Common myeloid progenitor, CD34-positive (primary cell): ENCODE results near the gene SNRK.

Source experiments
- CTCF ChIA-PET: fragments of 350-600 bp; sonication (Branson Sonifier 250); formaldehyde crosslinking; loops from one replicate; lab custom pipeline; 2021; ENCODE audit warnings: antibody characterized with exemption; lab: Charles Lee
- POLR2A ChIA-PET: fragments of 350-600 bp; sonication (Branson Sonifier 250); formaldehyde crosslinking; loops from one replicate; lab custom pipeline; 2021; ENCODE audit warnings: antibody characterized with exemption; lab: Charles Lee
- DNase-seq, 3 donors: peaks; one replicate each; pipeline versions ENCODE4 v3.0.0 to v3.0.0-alpha.2; 2013
- H3K27ac ChIP-seq, 2 experiments: 1 replicate in 1 of 2; 2 replicates in 1 of 2; pipeline ENCODE4 v1.7.0; 2013; ENCODE audit warnings: inconsistent platforms in 2 of 2, low read length in 2 of 2, mild to moderate bottlenecking in 2 of 2, low read depth in 1 of 2, moderate library complexity in 1 of 2; ENCODE audit not compliant: severe bottlenecking in 2 of 2, insufficient read depth in 1 of 2, poor library complexity in 1 of 2
- H3K27me3 ChIP-seq, 5 experiments: replicated peaks in 2 of 5; 1 replicate in 3 of 5; 2 replicates in 2 of 5; pipeline versions ENCODE4 v1.6.1 to v1.7.0; 2013; ENCODE audit warnings: low read length in 4 of 5, mild to moderate bottlenecking in 2 of 5, moderate library complexity in 2 of 5, inconsistent platforms in 1 of 5; ENCODE audit not compliant: insufficient read depth in 5 of 5, control insufficient read depth in 4 of 5
- H3K36me3 ChIP-seq, 4 experiments: 1 replicate in 2 of 4; 2 replicates in 2 of 4; pipeline versions ENCODE4 v1.6.1 to v1.7.0; 2013; ENCODE audit warnings: low read length in 3 of 4, control low read depth in 1 of 4, mild to moderate bottlenecking in 1 of 4; ENCODE audit not compliant: control insufficient read depth in 4 of 4, insufficient read depth in 4 of 4
- H3K4me1 ChIP-seq, 4 experiments: 1 replicate in 3 of 4; 2 replicates in 1 of 4; pipeline versions ENCODE4 v1.6.1 to v1.7.1; 2013; ENCODE audit warnings: low read length in 3 of 4, mild to moderate bottlenecking in 3 of 4, control low read depth in 1 of 4, inconsistent platforms in 1 of 4, moderate library complexity in 1 of 4; ENCODE audit not compliant: control insufficient read depth in 4 of 4, insufficient read depth in 4 of 4; ENCODE audit errors: control extremely low read depth in 1 of 4
- H3K4me3 ChIP-seq, 7 experiments: 1 replicate in 4 of 7; 2 replicates in 3 of 7; pipeline versions ENCODE4 v1.5.1 to v1.7.0; 2013; ENCODE audit warnings: mild to moderate bottlenecking in 7 of 7, low read length in 6 of 7, moderate library complexity in 6 of 7, inconsistent platforms in 2 of 7, low read depth in 2 of 7, control low read depth in 1 of 7; ENCODE audit not compliant: insufficient read depth in 4 of 7, control insufficient read depth in 1 of 7; ENCODE audit errors: extremely low read depth in 1 of 7
- H3K9me3 ChIP-seq, 5 experiments: 1 replicate in 4 of 5; 2 replicates in 1 of 5; pipeline versions ENCODE4 v1.6.1 to v1.7.1; 2013; ENCODE audit warnings: low read length in 4 of 5, mild to moderate bottlenecking in 2 of 5, inconsistent platforms in 1 of 5, low read depth in 1 of 5, moderate library complexity in 1 of 5; ENCODE audit not compliant: control insufficient read depth in 4 of 5, insufficient read depth in 2 of 5; ENCODE audit errors: control extremely low read depth in 1 of 5
- WGBS: methylation state at CpG from one replicate; pipeline ENCODE4 v1.1.5; 2013; ENCODE audit not compliant: insufficient coverage; 5-methylcytosine and 5-hydroxymethylcytosine counted together

SNRK gene

DNA sequence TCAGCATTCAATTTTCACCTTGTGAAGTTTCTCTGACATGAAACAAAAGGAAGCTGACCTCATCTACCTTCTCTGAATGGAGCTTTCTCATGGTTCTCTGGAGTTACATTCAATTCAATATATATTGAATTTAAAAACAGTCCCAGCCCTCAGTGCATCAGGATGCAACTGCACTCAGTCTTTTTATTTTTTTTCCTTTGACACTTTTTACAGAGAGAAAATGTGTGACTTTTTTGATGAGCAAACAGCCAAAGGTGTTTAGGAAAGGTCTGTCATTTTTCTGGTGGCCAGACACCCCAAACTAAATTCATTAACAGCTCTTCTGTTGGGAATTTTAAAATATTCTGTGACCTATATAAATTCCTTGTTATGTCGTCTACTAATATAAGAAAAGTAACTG, 19.3 kb upstream of the SNRK start:
- no peak overlapping the region for H3K27ac ChIP-seq
- no peaks in the 10 kb centered on the region for H3K9me3 ChIP-seq
- ChIA-PET CTCF (interaction anchor here (2.0 kb wide), 1 partner anchor 11 kb away, joined by 8 read pairs; no protein-coding TSS in a partner anchor), POLR2A (no interaction called here)
- H3K27me3 ChIP-seq, result no peaks in the 10 kb centered on the region
- H3K36me3 ChIP-seq, result no peaks in the 10 kb centered on the region
- no peak for DNase-seq
- H3K4me3 ChIP-seq, result no peak overlapping the region
- peaks cover 0 to 4% (median 0%) of the 10 kb centered on the region in 4 experiments for H3K4me1 ChIP-seq
- WGBS, result no CpG with 5 or more reads among the region's 1 CpG

DNA sequence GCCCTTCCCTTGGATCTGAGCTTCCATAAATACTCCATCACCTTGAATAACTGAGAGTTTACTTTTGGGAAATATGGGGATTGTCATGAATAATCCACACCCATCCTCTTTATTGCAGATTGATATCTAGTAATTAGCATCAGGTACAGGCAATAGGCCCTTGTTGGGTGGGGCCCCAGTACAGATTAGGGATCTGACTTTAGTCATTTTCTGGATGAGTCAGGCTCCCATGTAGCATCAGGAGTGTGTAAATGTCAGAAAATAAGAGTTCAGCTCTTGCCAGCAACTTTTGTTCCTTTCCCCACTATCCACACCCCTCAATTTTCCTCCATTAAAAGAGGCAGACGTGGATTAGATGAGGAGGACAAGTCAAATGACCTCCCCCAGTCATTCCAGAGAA, 17.7 kb upstream of the SNRK start:
- Histone ChIP-seq H3K4me1 (peaks cover 0 to 4% (median 0%) of the 10 kb centered on the region in 4 experiments), H3K4me3 (no peak overlapping the region), H3K27me3 (no peaks in the 10 kb centered on the region), H3K9me3 (no peaks in the 10 kb centered on the region), H3K36me3 (no peaks in the 10 kb centered on the region), H3K27ac (no peak overlapping the region)
- no CpG with 5 or more reads among the region's 1 CpG for WGBS
- DNase-seq, result no peak
- POLR2A ChIA-PET, result no interaction called here
- CTCF ChIA-PET, result interaction anchor here (0.9 to 2.5 kb wide), 2 partner anchors 11 to 17 kb away, joined by 3 to 5 read pairs; no protein-coding TSS in a partner anchor

DNA sequence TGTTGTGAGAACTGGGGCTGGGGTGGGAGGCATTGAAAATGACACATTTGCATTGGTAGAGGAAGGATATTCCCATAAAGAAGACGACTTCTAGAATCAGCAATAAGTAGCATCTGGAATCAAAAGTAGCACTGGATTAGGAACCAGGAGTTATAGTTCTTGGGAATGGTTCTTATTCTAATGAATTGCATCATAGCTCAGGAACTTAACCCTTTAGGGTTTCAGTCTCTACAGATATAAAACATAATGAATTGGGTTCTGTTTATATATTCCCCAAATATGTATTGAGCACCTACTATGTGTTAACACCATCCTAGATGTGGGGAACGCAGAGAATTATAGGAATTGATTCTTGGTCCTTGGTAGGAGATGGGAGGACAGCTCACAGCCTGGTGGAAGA, 16.3 kb upstream of the SNRK start:
- Histone ChIP-seq H3K36me3 (no peaks in the 10 kb centered on the region), H3K4me1 (no peaks in the 10 kb centered on the region), H3K27ac (no peak overlapping the region), H3K27me3 (no peaks in the 10 kb centered on the region), H3K9me3 (no peaks in the 10 kb centered on the region), H3K4me3 (no peak overlapping the region)
- CTCF ChIA-PET, result interaction anchor here (1.5 to 2.5 kb wide), 2 partner anchors 10 to 19 kb away, joined by 5 read pairs; no protein-coding TSS in a partner anchor
- WGBS, result 100% methylated on average over 1 of the region's 2 CpGs
- no peak for DNase-seq
- POLR2A ChIA-PET, result no interaction called here

DNA sequence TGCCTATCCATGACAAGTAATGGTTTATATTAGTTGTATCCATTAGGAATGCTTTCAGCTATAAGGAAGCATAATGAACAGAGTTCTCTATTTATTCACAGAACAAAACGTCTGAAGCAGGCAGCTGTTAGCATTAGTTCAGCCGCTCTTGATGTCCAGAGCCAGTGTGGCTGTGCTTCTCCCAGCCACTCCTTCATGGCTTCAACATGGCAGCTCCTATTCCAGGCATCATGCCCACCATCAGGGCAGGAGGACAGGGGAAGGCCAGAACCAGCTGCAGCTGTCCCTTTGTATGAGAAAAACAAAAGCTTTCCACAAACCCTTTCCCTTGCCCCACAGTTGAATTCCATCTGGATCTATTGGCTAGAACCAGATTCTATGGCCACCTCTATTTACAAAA, 12.9 kb upstream of the SNRK start:
- H3K9me3 ChIP-seq, result no peaks in the 10 kb centered on the region
- no peak overlapping the region for H3K27ac ChIP-seq
- no peaks in the 10 kb centered on the region for H3K36me3 ChIP-seq
- H3K4me3 ChIP-seq, result no peak overlapping the region
- CTCF ChIA-PET, result interaction anchor here (1.2 kb wide), 1 partner anchor 12 kb away, joined by 5 read pairs; no protein-coding TSS in a partner anchor
- POLR2A ChIA-PET, result no interaction called here
- DNase-seq, result no peak
- no peaks in the 10 kb centered on the region for H3K27me3 ChIP-seq
- no peaks in the 10 kb centered on the region for H3K4me1 ChIP-seq
- WGBS, result 92% methylated on average over 2 of the region's 2 CpGs

DNA sequence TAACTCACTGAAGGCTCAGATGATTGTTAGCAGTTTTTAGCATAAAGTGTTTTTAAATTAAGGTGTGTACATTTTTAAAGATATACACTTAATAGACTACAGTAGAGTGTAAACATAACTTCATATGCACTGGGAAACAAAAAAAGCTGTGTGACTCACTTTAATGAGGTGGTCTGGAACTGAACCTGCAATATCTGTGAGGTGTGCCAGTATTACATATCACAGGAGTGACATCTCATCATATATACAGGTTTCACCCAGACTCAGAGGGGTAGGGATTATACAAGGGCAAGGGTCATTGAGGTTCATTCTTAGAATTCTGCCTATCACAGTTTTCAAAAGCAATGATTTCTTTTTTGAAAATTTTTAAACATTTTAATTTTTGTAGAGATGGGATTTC, 7.3 kb upstream of the SNRK start:
- Histone ChIP-seq H3K4me1 (no peaks in the 10 kb centered on the region), H3K27ac (no peak overlapping the region), H3K9me3 (no peaks in the 10 kb centered on the region), H3K36me3 (no peaks in the 10 kb centered on the region), H3K27me3 (no peaks in the 10 kb centered on the region), H3K4me3 (no peak overlapping the region)
- ChIA-PET CTCF (interaction anchor here (0.9 to 1.4 kb wide), 2 partner anchors 19 to 118 kb away, joined by 3 to 4 read pairs; no protein-coding TSS in a partner anchor), POLR2A (no interaction called here)
- DNase-seq, result no peak

DNA sequence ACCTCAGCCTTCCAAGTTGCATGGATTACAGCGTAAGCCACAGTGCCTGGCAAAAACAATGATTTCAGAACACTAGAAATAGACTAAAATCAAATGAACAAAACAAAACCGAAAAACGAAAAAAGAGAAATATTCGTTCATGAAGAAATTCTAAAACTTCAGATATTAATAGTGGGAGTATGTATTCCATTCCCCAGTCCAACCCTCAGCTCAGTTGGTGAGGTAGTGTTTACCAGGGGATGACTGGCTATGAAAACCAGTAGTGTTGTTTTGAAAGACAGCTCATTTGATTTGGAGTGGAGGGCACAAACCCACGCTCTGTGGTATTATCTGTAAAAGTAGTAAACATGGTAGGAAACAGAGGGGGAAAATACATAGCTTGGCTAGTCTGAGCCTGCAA, 6.8 kb upstream of the SNRK start:
- no peak overlapping the region for H3K4me3 ChIP-seq
- 100% methylated on average over 4 of the region's 5 CpGs for WGBS
- H3K4me1 ChIP-seq, result no peaks in the 10 kb centered on the region
- DNase-seq, result no peak
- no peaks in the 10 kb centered on the region for H3K27me3 ChIP-seq
- ChIA-PET POLR2A (no interaction called here), CTCF (interaction anchor here (0.9 to 1.5 kb wide), 3 partner anchors 11 to 119 kb away, joined by 3 to 5 read pairs (median 4); no protein-coding TSS in a partner anchor)
- H3K27ac ChIP-seq, result no peak overlapping the region
- H3K36me3 ChIP-seq, result no peaks in the 10 kb centered on the region
- H3K9me3 ChIP-seq, result no peaks in the 10 kb centered on the region

DNA sequence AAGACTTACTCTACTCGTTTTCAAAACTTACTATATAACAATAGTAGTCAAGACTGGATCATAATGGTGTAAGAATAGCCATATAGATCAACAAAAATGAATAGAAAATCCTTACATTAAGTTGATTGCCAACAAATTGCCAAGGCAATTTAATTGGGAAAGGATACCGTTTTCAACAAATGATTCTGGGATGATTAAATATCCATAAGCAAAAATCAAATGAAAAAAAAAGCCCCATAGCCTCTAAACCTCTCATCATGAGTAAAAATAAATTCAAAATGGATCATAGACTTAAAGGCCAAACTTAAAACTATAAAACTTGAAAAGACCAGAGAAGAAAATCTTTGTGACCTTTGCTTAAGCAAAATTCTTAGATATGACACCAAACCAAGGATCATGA, 5.3 kb upstream of the SNRK start:
- POLR2A ChIA-PET, result no interaction called here
- H3K36me3 ChIP-seq, result no peaks in the 10 kb centered on the region
- WGBS, result no CpG with 5 or more reads among the region's 2 CpGs
- CTCF ChIA-PET, result interaction anchor here (1.5 kb wide), 1 partner anchor 12 kb away, joined by 5 read pairs; no protein-coding TSS in a partner anchor
- no peak overlapping the region for H3K4me3 ChIP-seq
- no peaks in the 10 kb centered on the region for H3K27me3 ChIP-seq
- DNase-seq, result no peak
- H3K27ac ChIP-seq, result no peak overlapping the region
- H3K9me3 ChIP-seq, result no peaks in the 10 kb centered on the region
- H3K4me1 ChIP-seq, result peaks cover 0 to 5% (median 1%) of the 10 kb centered on the region in 4 experiments
